Measurements from ENCODE around the gene SLC30A1. TPM values are rescaled to one million over a fixed set of nuclear protein-coding genes. Genes with fewer than 3 reads are reported as not detected.

SLC30A1 gene
- total and polyA plus RNA-seq, 2 of the 13 experiments (the other 11 are each of a cell fraction or from before 2014, with no cell fraction given) = 5.9 to 24.4 TPM

DNA sequence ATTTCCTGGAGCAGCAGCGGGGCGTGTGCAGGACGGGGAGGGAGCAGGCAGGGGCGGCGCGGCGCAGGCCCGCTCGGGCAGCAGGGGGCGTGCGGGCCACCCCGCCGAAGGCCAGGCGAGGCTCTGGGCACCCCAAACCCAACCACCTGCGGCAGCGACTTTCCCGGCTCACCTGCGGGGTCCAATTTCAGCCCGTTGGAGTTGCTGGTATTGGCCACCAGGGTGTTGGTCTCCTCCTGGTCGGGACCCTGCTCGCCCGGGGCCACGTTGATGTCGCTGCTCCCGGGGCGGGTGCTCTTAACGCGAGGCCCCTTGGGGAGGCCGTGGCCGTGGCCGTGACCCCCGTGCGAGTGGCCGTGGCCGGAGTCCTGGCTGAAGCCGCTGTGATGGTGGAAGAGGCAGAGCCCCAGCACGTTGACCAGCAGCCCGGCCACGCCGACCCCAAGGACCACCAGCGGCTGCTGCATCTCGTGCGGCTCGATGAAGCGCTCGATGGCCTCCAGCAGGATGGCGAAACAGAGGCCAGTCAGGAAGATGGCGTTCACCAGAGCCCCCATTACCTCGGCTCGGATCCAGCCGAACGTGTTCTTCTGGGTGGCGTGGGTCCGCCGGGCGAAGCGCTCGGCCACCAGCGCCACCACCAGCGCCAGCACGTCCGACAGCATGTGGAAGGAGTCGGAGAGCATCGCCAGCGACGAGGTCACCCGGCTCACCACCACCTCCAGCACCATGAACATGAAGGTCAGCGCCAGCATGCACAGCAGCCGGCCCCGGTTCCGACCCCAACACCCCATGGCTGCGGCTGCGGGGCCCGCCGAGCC, 932 bp downstream of the SLC30A1 start (continued):
- TF ChIP-seq ZNF547 (CRISPR knock-in tag; IDR thresholded peaks at IDR 0.05) = peak; percentile 47; the same call in 1 of the 2 replicates
- no peak for TF ChIP-seq RNF2 (conservative IDR thresholded peaks at IDR 0.05; ENCODE audit: low read depth)
- TF ChIP-seq ZFP41 (CRISPR knock-in tag; IDR thresholded peaks at IDR 0.05; ENCODE audit: borderline replicate concordance) = 0 out of 2 replicates have a peak, but pooled peaks have one; percentile 30
- TF ChIP-seq HNRNPLL (IDR thresholded peaks at IDR 0.05; ENCODE audit: low read depth, low read length, poor library complexity, severe bottlenecking) = peak; percentile 45
- peak; percentile 85 for TF ChIP-seq ZNF883 (CRISPR knock-in tag; IDR thresholded peaks at IDR 0.05; ENCODE audit: not compliant biosample characterization)
- TF ChIP-seq ZNF550 (CRISPR knock-in tag; IDR thresholded peaks at IDR 0.05; ENCODE audit: borderline replicate concordance) = peak; percentile 93; the same call in 1 of the 2 replicates
- TF ChIP-seq ZNF296 (CRISPR knock-in tag; conservative IDR thresholded peaks at IDR 0.05) = no peak
- no peak for TF ChIP-seq ELF1 (CRISPR knock-in tag; IDR thresholded peaks at IDR 0.05)
- TF ChIP-seq SNRNP70 (IDR thresholded peaks at IDR 0.05; ENCODE audit: low read depth, low read length) = no peak
- TF ChIP-seq KDM5A (IDR thresholded peaks at IDR 0.05; ENCODE audit: borderline replicate concordance, low read length) = no peak
- TF ChIP-seq HCFC1 (IDR thresholded peaks at IDR 0.05; ENCODE audit: low read depth, low read length) = no peak
- TF ChIP-seq ZBTB2 (CRISPR knock-in tag; IDR thresholded peaks at IDR 0.05; ENCODE audit: low read depth) = no peak
- no peak for TF ChIP-seq NONO (IDR thresholded peaks at IDR 0.05)
- peak; percentile 79; the same call in 1 of the 2 replicates for TF ChIP-seq NONO (CRISPR knock-in tag; conservative IDR thresholded peaks at IDR 0.05)
- TF ChIP-seq ZNF670 (CRISPR knock-in tag; IDR thresholded peaks at IDR 0.05; ENCODE audit: borderline replicate concordance) = no peak
- TF ChIP-seq, protein P1, sequence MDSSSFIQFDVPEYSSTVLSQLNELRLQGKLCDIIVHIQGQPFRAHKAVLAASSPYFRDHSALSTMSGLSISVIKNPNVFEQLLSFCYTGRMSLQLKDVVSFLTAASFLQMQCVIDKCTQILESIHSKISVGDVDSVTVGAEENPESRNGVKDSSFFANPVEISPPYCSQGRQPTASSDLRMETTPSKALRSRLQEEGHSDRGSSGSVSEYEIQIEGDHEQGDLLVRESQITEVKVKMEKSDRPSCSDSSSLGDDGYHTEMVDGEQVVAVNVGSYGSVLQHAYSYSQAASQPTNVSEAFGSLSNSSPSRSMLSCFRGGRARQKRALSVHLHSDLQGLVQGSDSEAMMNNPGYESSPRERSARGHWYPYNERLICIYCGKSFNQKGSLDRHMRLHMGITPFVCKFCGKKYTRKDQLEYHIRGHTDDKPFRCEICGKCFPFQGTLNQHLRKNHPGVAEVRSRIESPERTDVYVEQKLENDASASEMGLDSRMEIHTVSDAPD (CRISPR knock-in tag; IDR thresholded peaks at IDR 0.05) = peak; percentile 47; the same call in 1 of the 2 replicates
- TF ChIP-seq, protein P2, sequence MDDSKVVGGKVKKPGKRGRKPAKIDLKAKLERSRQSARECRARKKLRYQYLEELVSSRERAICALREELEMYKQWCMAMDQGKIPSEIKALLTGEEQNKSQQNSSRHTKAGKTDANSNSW (CRISPR knock-in tag; IDR thresholded peaks at IDR 0.05; ENCODE audit: borderline replicate concordance) = peak; percentile 42; the same call in 1 of the 2 replicates
- 0 out of 2 replicates have a peak, but pooled peaks have one; percentile 8 for TF ChIP-seq AHDC1 (CRISPR knock-in tag; IDR thresholded peaks at IDR 0.05; ENCODE audit: borderline replicate concordance)
- TF ChIP-seq KLF13 (CRISPR knock-in tag; IDR thresholded peaks at IDR 0.05) = 0 out of 2 replicates have a peak, but pooled peaks have one; percentile 57

Measured in HepG2 (cell line).